ENCODE results near the gene USP40.

Gene USP40

DNA sequence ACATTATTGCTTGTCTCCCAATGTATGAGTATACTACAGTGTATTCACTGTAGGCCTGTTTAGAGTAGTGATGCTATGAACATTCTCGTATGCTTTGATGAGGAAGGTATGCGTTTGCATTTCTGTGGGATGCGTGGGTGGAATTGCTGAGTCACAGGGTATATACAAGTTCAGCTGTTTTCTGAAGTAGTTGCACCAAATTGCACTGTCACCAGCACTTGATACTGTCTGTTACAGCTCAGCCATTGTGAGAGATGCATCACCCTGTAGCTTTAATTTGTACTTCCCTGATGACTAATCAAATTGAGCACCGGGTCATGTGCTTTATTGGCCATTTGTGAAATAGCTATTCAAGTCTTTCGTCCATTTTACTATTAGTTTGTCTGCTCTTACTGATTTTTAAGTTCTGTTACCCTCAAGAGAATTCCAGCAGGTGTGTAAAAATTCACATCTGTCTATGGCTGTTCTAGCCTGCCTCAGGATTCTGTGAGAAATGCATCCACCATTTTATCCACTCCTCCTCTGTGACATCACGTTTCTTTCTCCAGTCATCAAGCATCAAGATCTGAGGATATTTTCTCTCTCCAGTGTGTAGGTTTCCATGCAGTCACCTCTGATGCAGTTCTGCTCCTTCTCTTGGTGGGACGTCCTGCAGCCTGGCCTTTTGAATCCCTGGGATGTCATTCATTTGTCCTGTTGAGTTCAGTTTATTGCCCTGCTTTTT is 139.8 kb downstream of the USP40 start:
- peak; percentile 46 to 74 (median 69) for DNase-seq (ENCODE audit: low read depth in 3 of 3)
